ENCODE results near the gene MAGEC1. TPM values are rescaled to one million over a fixed set of nuclear protein-coding genes. Genes with fewer than 3 reads are reported as not detected.

Gene MAGEC1
- polyA plus RNA-seq, 1 of the 3 experiments (the other 2 are of a cell fraction): 22.2 TPM

GRCh38 chrX:141952603-141953002 is 48.9 kb downstream of the MAGEC1 start (continued):
- TF ChIP-seq, protein P1, sequence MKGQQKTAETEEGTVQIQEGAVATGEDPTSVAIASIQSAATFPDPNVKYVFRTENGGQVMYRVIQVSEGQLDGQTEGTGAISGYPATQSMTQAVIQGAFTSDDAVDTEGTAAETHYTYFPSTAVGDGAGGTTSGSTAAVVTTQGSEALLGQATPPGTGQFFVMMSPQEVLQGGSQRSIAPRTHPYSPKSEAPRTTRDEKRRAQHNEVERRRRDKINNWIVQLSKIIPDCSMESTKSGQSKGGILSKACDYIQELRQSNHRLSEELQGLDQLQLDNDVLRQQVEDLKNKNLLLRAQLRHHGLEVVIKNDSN (IDR thresholded peaks at IDR 0.05; ENCODE audit: borderline replicate concordance, low read depth): no peak
- no peak for TF ChIP-seq RXRA (IDR thresholded peaks at IDR 0.05; ENCODE audit: borderline replicate concordance, low read depth)
- no peak for TF ChIP-seq SMC3 (IDR thresholded peaks at IDR 0.05; ENCODE audit: low read depth, low read length)
- TF ChIP-seq JUND (IDR thresholded peaks at IDR 0.05): no peak
- TF ChIP-seq, protein P2, sequence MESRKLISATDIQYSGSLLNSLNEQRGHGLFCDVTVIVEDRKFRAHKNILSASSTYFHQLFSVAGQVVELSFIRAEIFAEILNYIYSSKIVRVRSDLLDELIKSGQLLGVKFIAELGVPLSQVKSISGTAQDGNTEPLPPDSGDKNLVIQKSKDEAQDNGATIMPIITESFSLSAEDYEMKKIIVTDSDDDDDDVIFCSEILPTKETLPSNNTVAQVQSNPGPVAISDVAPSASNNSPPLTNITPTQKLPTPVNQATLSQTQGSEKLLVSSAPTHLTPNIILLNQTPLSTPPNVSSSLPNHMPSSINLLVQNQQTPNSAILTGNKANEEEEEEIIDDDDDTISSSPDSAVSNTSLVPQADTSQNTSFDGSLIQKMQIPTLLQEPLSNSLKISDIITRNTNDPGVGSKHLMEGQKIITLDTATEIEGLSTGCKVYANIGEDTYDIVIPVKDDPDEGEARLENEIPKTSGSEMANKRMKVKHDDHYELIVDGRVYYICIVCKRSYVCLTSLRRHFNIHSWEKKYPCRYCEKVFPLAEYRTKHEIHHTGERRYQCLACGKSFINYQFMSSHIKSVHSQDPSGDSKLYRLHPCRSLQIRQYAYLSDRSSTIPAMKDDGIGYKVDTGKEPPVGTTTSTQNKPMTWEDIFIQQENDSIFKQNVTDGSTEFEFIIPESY (IDR thresholded peaks at IDR 0.05; ENCODE audit: borderline replicate concordance, low read depth): no peak
- TF ChIP-seq TCF12 (IDR thresholded peaks at IDR 0.05): no peak
- TF ChIP-seq NRF1 (IDR thresholded peaks at IDR 0.05; ENCODE audit: low read depth, low read length): no peak
- TF ChIP-seq CHD2 (IDR thresholded peaks at IDR 0.05; ENCODE audit: low read length, partially characterized antibody): no peak
- no peak for TF ChIP-seq EP300 (IDR thresholded peaks at IDR 0.05; ENCODE audit: borderline replicate concordance in 1 of 2, low read depth in 1 of 2, low read length in 1 of 2)

GRCh38 chrX:141958675-141959074 is 55.0 kb downstream of the MAGEC1 start:
- POLR2A ChIA-PET: no interaction called here
- no peak overlapping the region for H3K4me2 ChIP-seq
- H2AFZ ChIP-seq (ENCODE audit: low read depth): no peak overlapping the region
- H3K27me3 ChIP-seq (ENCODE audit: insufficient read depth): no peaks in the 10 kb centered on the region
- no peak for DNase-seq
- no peaks in the 10 kb centered on the region for H3K9me2 ChIP-seq
- H3K36me3 ChIP-seq (replicated peaks in 1 of 2; ENCODE audit: control insufficient read depth in 1 of 2, insufficient read depth in 2 of 2, low read length in 1 of 2): no peaks in the 10 kb centered on the region
- no peak overlapping the region for H3K4me3 ChIP-seq (ENCODE audit: low read depth in 2 of 2, low read length in 1 of 2)
- no peak overlapping the region for H3K27ac ChIP-seq (ENCODE audit: low read depth in 2 of 2, low read length in 1 of 2)
- no peak for TF ChIP-seq MAX (IDR thresholded peaks at IDR 0.05; ENCODE audit: low read depth)
- no peak for TF ChIP-seq USF2 (IDR thresholded peaks at IDR 0.05; ENCODE audit: borderline replicate concordance, low read depth, low read length)
- TF ChIP-seq, protein P1 (IDR thresholded peaks at IDR 0.05; ENCODE audit: borderline replicate concordance, low read depth): no peak
- TF ChIP-seq TCF12 (IDR thresholded peaks at IDR 0.05): no peak
- no peak for TF ChIP-seq POLR2AphosphoS5 (IDR thresholded peaks at IDR 0.05; ENCODE audit: low read depth, low read length)
- TF ChIP-seq GABPA (IDR thresholded peaks at IDR 0.05; ENCODE audit: low read depth): no peak
- no peak for TF ChIP-seq MEF2A (IDR thresholded peaks at IDR 0.05; ENCODE audit: borderline replicate concordance, low read depth)
- no peak for TF ChIP-seq FOXM1 (IDR thresholded peaks at IDR 0.05; ENCODE audit: low read depth)
- TF ChIP-seq TAF1 (IDR thresholded peaks at IDR 0.05; ENCODE audit: borderline replicate concordance, low read depth, low read length): no peak
- TF ChIP-seq, protein P3, sequence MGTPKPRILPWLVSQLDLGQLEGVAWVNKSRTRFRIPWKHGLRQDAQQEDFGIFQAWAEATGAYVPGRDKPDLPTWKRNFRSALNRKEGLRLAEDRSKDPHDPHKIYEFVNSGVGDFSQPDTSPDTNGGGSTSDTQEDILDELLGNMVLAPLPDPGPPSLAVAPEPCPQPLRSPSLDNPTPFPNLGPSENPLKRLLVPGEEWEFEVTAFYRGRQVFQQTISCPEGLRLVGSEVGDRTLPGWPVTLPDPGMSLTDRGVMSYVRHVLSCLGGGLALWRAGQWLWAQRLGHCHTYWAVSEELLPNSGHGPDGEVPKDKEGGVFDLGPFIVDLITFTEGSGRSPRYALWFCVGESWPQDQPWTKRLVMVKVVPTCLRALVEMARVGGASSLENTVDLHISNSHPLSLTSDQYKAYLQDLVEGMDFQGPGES (IDR thresholded peaks at IDR 0.05; ENCODE audit: low read depth, low read length): no peak
- no peak for TF ChIP-seq SMC3 (IDR thresholded peaks at IDR 0.05; ENCODE audit: low read depth, low read length)
- no peak for TF ChIP-seq GATA2 (CRISPR knock-in tag; IDR thresholded peaks at IDR 0.05)
- TF ChIP-seq FOXJ3 (CRISPR knock-in tag; IDR thresholded peaks at IDR 0.05): no peak
- H4K20me1 ChIP-seq (ENCODE audit: insufficient read depth): no peaks in the 10 kb centered on the region
- 4% methylated on average over 2 of the region's 2 CpGs for WGBS (ENCODE audit: low lambda C conversion rate)
- H3K9ac ChIP-seq: no peak overlapping the region
- no peaks in the 10 kb centered on the region for H3K4me1 ChIP-seq (ENCODE audit: control insufficient read depth in 1 of 2, insufficient read depth in 2 of 2, low read depth in 1 of 2, low read length in 1 of 2)
- no peaks in the 10 kb centered on the region; the same call in 1 of the 2 replicates for H3K9me3 ChIP-seq
- no peaks in the 10 kb centered on the region for H3K79me2 ChIP-seq (ENCODE audit: insufficient read depth)
- no peaks in the 10 kb centered on the region for H3F3A ChIP-seq (replicated peaks; ENCODE audit: insufficient read depth)
- CTCF ChIA-PET: no interaction called here

Data from SK-N-SH (cell line).